Measurements from ENCODE around the gene MLYCD.

- TF ChIP-seq CTCF (IDR thresholded peaks at IDR 0.05 in 2 of 3, conservative IDR thresholded peaks at IDR 0.05 in 1 of 3; ENCODE audit: control insufficient read depth in 2 of 3, extremely low read depth in 1 of 3, insufficient read depth in 1 of 3, low read depth in 3 of 3, low read length in 3 of 3), result no peak
- TF ChIP-seq REST (IDR thresholded peaks at IDR 0.05; ENCODE audit: low read depth, low read length), result no peak
- TF ChIP-seq USF2 (IDR thresholded peaks at IDR 0.05; ENCODE audit: borderline replicate concordance, low read depth, low read length), result no peak
- no peak for TF ChIP-seq SIN3A (IDR thresholded peaks at IDR 0.05; ENCODE audit: low read depth, low read length)
- TF ChIP-seq IRF3 (IDR thresholded peaks at IDR 0.05), result no peak
- no peak for TF ChIP-seq RAD21 (IDR thresholded peaks at IDR 0.05; ENCODE audit: insufficient read depth, low read depth, low read length)
Observed at GRCh38 chr16:83939266-83939855, 40.4 kb downstream of the MLYCD start.

Data from GM12878 (cell line).